Activated naive CD8-positive, alpha-beta T cell treated with anti-CD3 and anti-CD28 coated beads, Interleukin-2, amount 10 ng/mL, durations not matched to agents 7 days and 5 days (primary cell): Measurements from ENCODE around the gene SMIM29. TPM values are rescaled to one million over a fixed set of nuclear protein-coding genes. Genes with fewer than 3 reads are reported as not detected.

ENCODE experiments used
- ATAC-seq: fragments of 150-1000 bp; cut with Tn5 transposase; one replicate; pipeline ENCODE4 v1.10.0; 2021; ENCODE audit warnings: low read depth, moderate library complexity
- POLR2A ChIA-PET: fragments of 350-600 bp; sonication (Branson Sonifier 250); formaldehyde crosslinking; loops from one replicate; lab custom pipeline; 2021; ENCODE audit warnings: antibody characterized with exemption; lab: Charles Lee
- DNase-seq: peaks from one replicate; pipeline ENCODE4 v3.0.0; 2021
- H3K27ac Mint-ChIP-seq: one replicate; pipeline ENCODE4 v1.8.0; 2022; ENCODE audit warnings: mild to moderate bottlenecking, mixed read lengths
- H3K27me3 Mint-ChIP-seq: one replicate; pipeline ENCODE4 v1.8.0; 2022; ENCODE audit warnings: mild to moderate bottlenecking, moderate library complexity, mixed read lengths
- H3K36me3 Mint-ChIP-seq: one replicate; pipeline ENCODE4 v1.8.0; 2021; ENCODE audit warnings: mild to moderate bottlenecking, mixed read lengths
- H3K4me1 Mint-ChIP-seq: one replicate; pipeline ENCODE4 v1.8.0; 2021; ENCODE audit warnings: mixed read lengths
- H3K4me3 Mint-ChIP-seq: one replicate; pipeline ENCODE4 v1.8.0; 2022; ENCODE audit warnings: mild to moderate bottlenecking, moderate library complexity, mixed read lengths
- H3K9me3 Mint-ChIP-seq: one replicate; pipeline ENCODE4 v1.8.0; 2021; ENCODE audit warnings: mixed read lengths
- total RNA-seq, 2 experiments: library from RNA; stranded (reverse); gene quantifications; one replicate each; pipeline ENCODE4 v1.2.3, GENCODE V29; 2021

Gene SMIM29
- total RNA-seq, 2 experiments from 2014 or later, result 24.4 to 28.3 TPM

DNA sequence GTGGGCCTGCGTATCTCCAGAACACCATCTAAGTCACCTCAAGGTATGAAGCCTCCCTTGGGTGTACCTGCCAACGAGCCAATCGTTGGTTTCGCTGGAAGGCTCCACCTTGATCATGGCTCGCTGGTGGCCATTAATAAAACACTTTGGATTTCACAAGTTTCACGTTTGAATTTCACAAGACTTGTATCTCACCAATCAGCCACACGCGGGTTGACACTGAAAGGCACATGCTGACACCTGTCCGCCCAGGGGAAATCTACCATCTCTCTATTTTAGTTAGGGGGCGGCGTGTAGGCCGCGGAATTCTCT is 12.7 kb downstream of the SMIM29 start:
- no peak for DNase-seq
- peak; percentile 37 for ATAC-seq
- H3K27me3 Mint-ChIP-seq, result no peaks in the 10 kb centered on the region
- peak overlapping the region; percentile 98 for H3K27ac Mint-ChIP-seq
- POLR2A ChIA-PET, result interaction anchor here (1.0 to 2.2 kb wide), 15 partner anchors 9 to 1264 kb away, joined by 3 to 72 read pairs (median 7); partner anchors contain the start of genes ILRUN, NUDT3 and SMIM29
- peaks cover 5% of the 10 kb centered on the region for H3K36me3 Mint-ChIP-seq
- H3K9me3 Mint-ChIP-seq, result no peaks in the 10 kb centered on the region
- peaks cover 26% of the 10 kb centered on the region for H3K4me1 Mint-ChIP-seq
- peak overlapping the region; percentile 93 for H3K4me3 Mint-ChIP-seq

DNA sequence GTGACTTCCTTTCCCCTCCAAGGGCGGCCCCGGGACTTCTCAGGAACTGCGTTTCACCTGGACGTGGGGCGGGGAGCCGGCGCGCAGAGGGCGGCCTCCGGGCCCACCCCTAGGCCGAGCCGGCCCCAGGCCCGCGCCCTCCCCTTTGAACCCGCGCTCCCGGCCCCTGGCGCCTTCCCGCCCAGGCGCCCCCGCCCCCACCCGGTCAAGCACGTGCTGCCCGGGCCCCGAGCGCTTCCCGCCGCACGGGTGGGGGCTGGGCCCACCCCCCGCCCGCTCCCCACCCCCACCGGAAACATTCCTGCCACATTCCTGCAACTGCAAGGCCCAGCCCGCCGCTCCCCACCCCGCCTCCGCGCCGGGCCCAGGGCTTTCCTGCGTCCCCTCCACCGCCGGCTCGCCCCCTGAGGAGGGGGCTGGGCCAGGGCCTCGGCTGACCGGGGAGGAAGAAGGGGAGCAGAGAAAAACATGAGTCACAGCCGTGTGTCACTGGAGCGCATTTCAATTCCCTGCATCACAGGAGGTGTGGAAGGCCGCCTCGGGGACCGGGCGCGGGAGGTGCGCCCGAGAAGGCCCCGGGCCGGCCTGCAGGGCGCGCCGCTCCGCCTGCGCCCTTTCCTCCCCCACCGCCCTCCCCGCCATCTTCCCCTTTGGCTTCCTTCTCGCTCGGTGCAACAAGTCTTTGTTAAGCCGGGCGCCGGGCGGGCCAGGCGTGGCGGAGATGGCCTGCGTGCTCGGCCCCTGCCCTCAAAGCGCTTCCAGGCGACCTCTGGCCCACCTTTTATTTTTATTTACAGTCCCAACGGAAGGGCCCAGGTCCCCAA is 13.3 kb downstream of the SMIM29 start:
- Mint-ChIP-seq H3K4me3 (peak overlapping the region; percentile 93), H3K4me1 (peaks cover 25% of the 10 kb centered on the region), H3K9me3 (no peaks in the 10 kb centered on the region), H3K27ac (peak overlapping the region; percentile 98), H3K27me3 (no peaks in the 10 kb centered on the region), H3K36me3 (peaks cover 5% of the 10 kb centered on the region)
- ATAC-seq, result peak; percentile 34
- POLR2A ChIA-PET, result interaction anchor here (1.3 to 2.2 kb wide), 8 partner anchors 9 to 188 kb away, joined by 3 to 72 read pairs (median 18); partner anchors contain the start of gene SMIM29
- peak; percentile 73 for DNase-seq

DNA sequence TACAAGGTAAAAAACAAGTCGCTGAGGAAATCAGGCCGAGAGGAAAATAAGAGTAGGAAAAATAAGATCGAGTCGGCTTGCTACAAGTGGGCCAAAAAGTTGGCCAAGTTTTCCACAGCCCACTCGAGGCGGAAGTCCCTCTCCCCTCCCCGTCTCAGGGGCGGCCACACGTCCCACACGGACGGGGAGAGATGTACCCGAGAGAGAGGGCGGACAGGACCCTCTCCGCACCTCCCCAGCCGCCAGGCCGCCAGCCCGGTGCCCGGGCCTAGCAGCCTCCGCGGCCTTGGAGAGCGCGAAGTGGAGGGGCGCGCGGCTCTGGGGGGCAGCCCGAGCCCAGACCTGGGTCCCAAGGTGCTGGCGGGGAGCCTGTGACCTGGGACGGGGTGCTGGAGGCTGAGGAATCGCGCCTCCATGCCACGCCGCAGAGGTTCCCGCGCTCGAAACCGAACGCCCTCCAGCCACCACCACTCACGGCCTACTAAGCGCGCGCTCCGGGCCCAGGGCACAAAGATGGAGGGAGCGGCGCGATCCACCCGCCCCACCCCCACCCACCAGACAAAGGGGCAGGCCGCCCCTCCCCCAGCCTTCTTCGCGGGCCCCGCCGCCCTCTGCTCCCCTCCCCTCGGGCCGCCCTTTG is 14.0 kb downstream of the SMIM29 start:
- H3K27me3 Mint-ChIP-seq, result no peaks in the 10 kb centered on the region
- POLR2A ChIA-PET, result no interaction called here
- ATAC-seq (no peak), DNase-seq (no peak)
- no peaks in the 10 kb centered on the region for H3K9me3 Mint-ChIP-seq
- H3K36me3 Mint-ChIP-seq, result peaks cover 3% of the 10 kb centered on the region
- H3K4me1 Mint-ChIP-seq, result peaks cover 20% of the 10 kb centered on the region
- peak overlapping the region; percentile 7 for H3K4me3 Mint-ChIP-seq
- peak overlapping the region; percentile 7 for H3K27ac Mint-ChIP-seq

DNA sequence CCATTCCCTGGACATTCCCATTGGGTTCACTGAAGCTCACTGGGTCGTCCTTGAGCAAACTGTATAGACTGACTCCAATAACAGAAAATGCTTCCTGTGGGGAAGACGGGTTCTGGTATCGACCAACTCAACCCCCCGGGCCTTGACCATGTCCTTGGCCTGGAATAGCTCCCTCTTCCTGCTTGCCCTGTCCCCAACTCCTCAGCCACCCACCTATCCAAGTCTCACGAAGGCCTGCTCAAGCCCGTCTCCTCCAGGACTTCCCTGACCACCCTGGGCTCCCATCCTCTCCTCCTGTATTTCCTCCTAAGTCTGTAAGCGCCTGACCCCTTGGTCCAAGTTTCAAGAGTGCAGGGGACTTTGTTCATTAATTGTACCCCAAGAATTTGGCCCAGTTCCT is 14.9 kb downstream of the SMIM29 start:
- no peak for DNase-seq
- H3K27ac Mint-ChIP-seq, result peak overlapping the region; percentile 7
- no peaks in the 10 kb centered on the region for H3K9me3 Mint-ChIP-seq
- ATAC-seq, result no peak
- H3K4me3 Mint-ChIP-seq, result no peak overlapping the region
- peaks cover 3% of the 10 kb centered on the region for H3K36me3 Mint-ChIP-seq
- H3K4me1 Mint-ChIP-seq, result peaks cover 13% of the 10 kb centered on the region
- H3K27me3 Mint-ChIP-seq, result no peaks in the 10 kb centered on the region
- POLR2A ChIA-PET, result interaction anchor here (2.6 kb wide), 1 partner anchor 10 kb away, joined by 14 read pairs; no protein-coding TSS in a partner anchor

DNA sequence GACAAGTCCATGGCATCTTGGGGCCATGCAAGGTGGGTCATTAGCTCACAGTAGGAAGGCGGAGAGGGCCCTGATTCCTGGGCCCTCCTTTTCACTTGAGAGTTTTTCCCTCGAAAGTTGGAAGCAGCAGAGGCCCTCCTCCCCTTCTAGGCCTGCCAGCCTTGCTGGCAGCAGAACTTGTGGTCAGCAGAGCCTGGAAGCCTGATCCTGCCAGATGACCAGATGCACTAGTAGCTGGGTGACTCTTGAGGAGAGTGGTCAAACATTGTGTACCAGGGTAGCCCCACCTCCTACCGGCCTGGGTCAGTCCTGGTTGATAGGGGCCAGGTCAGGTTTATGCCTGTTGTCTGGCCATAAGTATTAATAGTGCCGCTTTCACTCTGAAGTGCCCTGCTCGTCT is 15.9 kb downstream of the SMIM29 start:
- Mint-ChIP-seq H3K9me3 (no peaks in the 10 kb centered on the region), H3K27me3 (no peaks in the 10 kb centered on the region), H3K36me3 (no peaks in the 10 kb centered on the region), H3K4me1 (peaks cover 6% of the 10 kb centered on the region), H3K27ac (no peak overlapping the region), H3K4me3 (no peak overlapping the region)
- POLR2A ChIA-PET, result interaction anchor here (2.6 kb wide), 1 partner anchor 9 kb away, joined by 14 read pairs; no protein-coding TSS in a partner anchor
- ATAC-seq, result no peak
- DNase-seq, result no peak

DNA sequence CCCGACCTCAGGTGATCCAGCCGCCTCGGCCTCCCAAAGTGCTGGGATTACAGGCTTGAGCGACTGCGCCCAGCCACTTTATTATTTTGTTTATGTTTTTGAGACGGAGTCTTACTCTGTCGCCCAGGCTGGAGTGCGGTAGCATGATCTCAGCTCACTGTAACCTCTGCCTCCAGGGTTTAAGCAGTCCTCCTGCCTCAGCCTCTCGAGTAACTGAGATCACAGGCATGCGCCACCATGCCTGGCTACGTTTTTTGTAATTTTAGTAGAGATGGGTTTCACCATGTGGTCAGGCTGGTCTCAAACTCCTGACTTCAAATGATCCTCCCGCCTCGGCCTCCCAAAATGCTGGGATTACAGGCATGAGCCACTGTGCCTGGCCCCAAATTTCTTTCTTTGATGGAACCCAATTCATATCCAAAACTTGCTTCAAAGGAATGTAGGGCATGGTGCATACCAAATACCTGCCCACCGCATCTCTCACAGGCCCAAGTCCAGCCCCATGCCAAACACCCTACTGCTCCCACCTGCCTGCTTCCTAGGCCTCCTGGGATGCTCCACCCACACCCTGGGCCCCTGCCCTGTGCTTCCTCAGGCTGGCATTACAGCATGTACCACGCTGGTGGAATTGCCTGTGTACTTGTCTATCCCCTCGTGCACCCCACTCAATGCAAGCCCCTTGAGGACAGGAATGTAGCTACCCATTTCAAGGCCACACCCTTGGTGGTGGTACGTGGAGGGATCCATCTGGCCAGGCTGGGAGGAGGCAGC is 17.1 kb downstream of the SMIM29 start:
- ATAC-seq (no peak), DNase-seq (no peak)
- Mint-ChIP-seq H3K27ac (no peak overlapping the region), H3K4me3 (no peak overlapping the region), H3K36me3 (no peaks in the 10 kb centered on the region), H3K4me1 (peaks cover 16% of the 10 kb centered on the region), H3K9me3 (no peaks in the 10 kb centered on the region), H3K27me3 (no peaks in the 10 kb centered on the region)
- POLR2A ChIA-PET, result interaction anchor here (2.6 kb wide), 1 partner anchor 8 kb away, joined by 14 read pairs; no protein-coding TSS in a partner anchor

DNA sequence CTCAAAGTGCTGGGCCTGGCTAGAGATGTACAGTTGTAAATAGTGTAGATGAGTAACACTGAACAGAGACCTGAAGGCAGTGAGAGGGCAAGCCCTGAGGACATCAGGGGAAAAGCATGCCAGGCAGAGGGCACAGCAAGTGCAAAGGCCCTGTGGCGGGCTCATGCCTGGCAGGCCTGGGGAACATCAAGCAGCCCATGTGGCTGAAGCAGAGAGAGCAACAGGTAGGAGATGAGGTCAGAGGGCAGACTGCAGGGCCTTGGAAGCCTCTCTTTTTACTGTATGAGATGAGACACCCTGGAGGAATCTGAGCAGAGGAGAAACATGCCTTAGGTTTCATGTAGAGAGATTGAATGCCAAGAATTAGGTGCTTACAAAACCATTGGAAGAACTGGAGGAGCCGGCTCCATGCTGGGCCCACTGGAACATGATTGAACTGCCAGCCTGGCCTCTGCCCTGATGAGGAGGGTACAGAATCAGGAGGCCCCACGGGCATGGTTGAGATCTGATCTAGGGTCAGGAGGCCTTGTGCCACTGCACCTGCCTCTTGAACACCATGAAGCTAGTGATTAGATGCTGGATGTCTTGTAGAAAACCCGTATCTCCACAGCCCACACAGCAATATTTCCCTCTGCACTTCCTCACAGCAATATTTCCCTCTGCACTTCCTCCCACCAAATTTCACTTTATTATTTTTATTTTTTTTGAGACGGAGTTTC is 18.0 kb downstream of the SMIM29 start:
- Mint-ChIP-seq H3K9me3 (no peaks in the 10 kb centered on the region), H3K4me3 (no peak overlapping the region), H3K4me1 (peaks cover 13% of the 10 kb centered on the region), H3K36me3 (no peaks in the 10 kb centered on the region), H3K27me3 (no peaks in the 10 kb centered on the region), H3K27ac (no peak overlapping the region)
- POLR2A ChIA-PET, result no interaction called here
- ATAC-seq (no peak), DNase-seq (no peak)

DNA sequence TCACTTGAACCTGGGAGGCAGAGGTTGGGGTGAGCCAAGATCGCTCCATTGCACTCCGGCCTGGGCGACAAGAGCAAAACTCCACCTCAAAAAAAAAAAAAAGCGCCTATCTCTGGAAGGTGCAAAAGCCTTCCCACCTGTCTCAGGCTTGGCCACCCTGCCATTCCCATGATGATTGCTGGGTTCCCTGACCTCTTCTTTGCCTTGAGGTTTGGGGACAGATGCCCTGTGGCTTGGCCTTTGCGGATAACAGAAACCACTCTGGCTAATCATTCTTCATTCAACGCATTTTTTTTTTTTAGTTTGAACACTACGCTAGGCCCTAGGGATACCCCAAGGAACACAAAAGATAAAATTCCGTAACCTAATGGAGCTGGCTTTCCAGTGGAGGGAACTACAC is 18.9 kb downstream of the SMIM29 start:
- no peaks in the 10 kb centered on the region for H3K36me3 Mint-ChIP-seq
- H3K9me3 Mint-ChIP-seq, result no peaks in the 10 kb centered on the region
- no peaks in the 10 kb centered on the region for H3K27me3 Mint-ChIP-seq
- POLR2A ChIA-PET, result no interaction called here
- no peak overlapping the region for H3K27ac Mint-ChIP-seq
- H3K4me3 Mint-ChIP-seq, result no peak overlapping the region
- no peak for ATAC-seq
- no peak for DNase-seq
- peaks cover 12% of the 10 kb centered on the region for H3K4me1 Mint-ChIP-seq

DNA sequence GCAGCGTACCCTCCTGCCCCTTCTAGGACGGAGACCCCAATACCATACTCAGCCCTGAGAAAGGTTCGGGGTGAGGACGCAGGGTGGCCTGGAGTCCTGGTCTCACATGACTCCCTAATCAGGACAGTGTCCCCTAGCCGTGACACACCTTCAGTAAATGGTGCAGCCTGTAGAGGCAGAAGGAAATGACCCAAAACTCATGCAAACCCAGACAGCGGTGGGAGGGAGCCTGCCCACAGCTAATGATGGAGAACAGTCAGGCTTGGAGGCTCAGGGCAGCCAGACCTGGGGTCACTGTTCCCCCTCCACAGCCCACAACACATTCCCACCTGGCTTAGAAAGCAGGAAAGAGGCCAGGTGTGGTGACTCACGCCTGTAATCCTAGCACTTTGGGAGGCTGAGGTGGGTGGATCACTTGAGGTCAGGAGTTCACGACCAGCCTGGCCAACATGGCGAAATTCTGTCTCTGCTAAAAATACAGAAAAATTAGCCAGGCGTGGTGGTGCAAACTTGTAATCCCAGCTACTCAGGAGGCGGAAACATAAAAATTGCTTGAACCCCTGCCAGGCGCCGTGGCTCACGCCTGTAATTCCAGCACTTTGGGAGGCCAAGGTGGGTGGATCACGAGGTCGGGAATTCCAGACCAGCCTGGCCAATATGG is 20.9 kb downstream of the SMIM29 start:
- Mint-ChIP-seq H3K4me3 (no peak overlapping the region), H3K9me3 (no peaks in the 10 kb centered on the region), H3K36me3 (no peaks in the 10 kb centered on the region), H3K4me1 (peaks cover 18% of the 10 kb centered on the region), H3K27ac (no peak overlapping the region), H3K27me3 (no peaks in the 10 kb centered on the region)
- no peak for ATAC-seq
- DNase-seq, result no peak
- POLR2A ChIA-PET, result interaction anchor here (0.6 to 3.2 kb wide), 4 partner anchors 9 to 444 kb away, joined by 3 to 45 read pairs (median 4); partner anchors contain the start of gene HMGA1

DNA sequence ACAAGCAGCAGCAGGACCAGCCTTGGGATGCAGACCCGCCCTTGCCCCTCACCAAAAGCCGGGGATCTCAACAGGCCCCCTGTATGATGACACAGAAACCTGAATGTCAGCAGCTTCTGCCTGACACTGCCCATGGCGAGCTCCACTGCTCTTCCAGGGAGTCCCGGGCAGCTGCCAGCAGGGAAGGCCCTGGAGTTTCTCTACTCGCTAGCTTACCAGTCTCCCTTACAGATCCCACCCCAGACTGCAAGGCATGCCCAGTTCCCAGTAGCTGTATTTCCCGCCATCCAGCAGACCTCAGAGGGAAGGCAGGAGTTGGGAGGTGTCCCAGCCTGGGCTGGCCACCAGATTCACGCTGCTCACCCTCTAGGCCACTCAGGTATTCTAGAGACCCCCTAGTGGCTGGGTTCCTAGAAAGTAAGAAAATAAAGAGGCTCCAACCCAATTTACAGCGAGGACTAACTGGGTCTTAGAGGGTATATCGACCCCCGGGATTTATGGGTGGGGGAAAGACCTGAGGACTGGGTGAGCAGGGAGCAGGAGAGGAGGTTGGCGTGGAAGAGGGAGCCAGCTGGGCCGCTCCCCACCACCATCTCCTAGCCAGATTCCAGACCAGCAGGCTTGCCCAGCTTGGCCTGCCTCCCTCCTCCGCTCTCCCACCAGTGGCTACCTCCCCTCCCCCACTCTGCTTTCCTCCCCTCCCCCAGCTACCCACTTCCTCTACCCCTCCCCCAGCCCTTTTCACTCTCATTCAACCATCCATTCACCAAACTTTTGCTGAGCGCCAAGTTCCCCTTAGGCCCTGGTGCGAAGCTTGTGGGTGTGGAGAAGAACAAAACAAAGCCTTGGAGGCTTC is 21.8 kb downstream of the SMIM29 start:
- no peak overlapping the region for H3K4me3 Mint-ChIP-seq
- peak overlapping the region; percentile 45 for H3K27ac Mint-ChIP-seq
- POLR2A ChIA-PET, result interaction anchor here (0.6 to 3.2 kb wide), 3 partner anchors 10 to 445 kb away, joined by 3 to 45 read pairs (median 4); partner anchors contain the start of gene HMGA1

DNA sequence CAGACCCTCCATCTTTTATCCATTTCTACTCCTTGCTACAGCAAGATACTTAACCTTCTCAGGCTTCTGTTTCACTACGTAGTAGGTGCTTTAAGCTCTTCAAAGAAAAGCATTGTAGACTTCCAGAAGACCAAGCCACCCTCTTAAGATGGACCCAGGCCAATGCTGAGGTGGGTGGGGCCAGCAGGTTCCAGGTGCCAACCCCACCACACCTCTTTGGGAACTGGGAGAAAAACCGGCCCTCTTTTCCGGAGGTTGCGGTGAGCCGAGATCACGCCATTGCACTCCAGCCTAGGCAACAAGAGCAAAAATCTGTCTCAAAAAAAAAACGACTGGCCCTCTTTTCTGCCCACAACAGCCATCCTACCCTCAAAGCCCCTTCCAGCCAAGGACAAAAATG is 22.7 kb downstream of the SMIM29 start:
- Mint-ChIP-seq H3K9me3 (no peaks in the 10 kb centered on the region), H3K36me3 (no peaks in the 10 kb centered on the region), H3K27ac (peak overlapping the region; percentile 43), H3K27me3 (no peaks in the 10 kb centered on the region), H3K4me3 (no peak overlapping the region), H3K4me1 (peaks cover 18% of the 10 kb centered on the region)
- DNase-seq, result no peak
- ATAC-seq, result no peak
- POLR2A ChIA-PET, result interaction anchor here (1.0 to 3.2 kb wide), 2 partner anchors 11 to 199 kb away, joined by 3 to 45 read pairs; partner anchors contain the start of gene HMGA1

More for the DNA sequence above, 21.8 kb downstream of the SMIM29 start:
- no peak for ATAC-seq
- DNase-seq, result no peak
- H3K4me1 Mint-ChIP-seq, result peaks cover 18% of the 10 kb centered on the region
- H3K36me3 Mint-ChIP-seq, result no peaks in the 10 kb centered on the region
- no peaks in the 10 kb centered on the region for H3K9me3 Mint-ChIP-seq
- H3K27me3 Mint-ChIP-seq, result no peaks in the 10 kb centered on the region
